HCT116 (cell line): ENCODE measurements around the gene FADD. TPM values are rescaled to one million over a fixed set of nuclear protein-coding genes. Genes with fewer than 3 reads are reported as not detected.
A peak's percentile ranks its signal among the peaks of the same experiment; 100 is the strongest.
"Not testable (repeated sequence)": the region's sequence is repeated elsewhere in the genome, so short reads cannot be mapped to it uniquely, and the experiment has no call there.

Source experiments
- ATAC-seq: fragments of 200-7000 bp; cut with Tn5 transposase; 2 replicates; pipeline ENCODE4 v1.9.1; 2020; ENCODE audit warnings: mild to moderate bottlenecking, moderate library complexity
- BruUV-seq: library from RNA; stranded (reverse); fragments of 400-500 nt; replicated peaks from 2 replicates; lab custom pipeline; 2021; lab: Mats Ljungman, UMichigan
- CTCF ChIA-PET: fragments of 300-600 bp; sonication (Branson Sonifier 250); formaldehyde crosslinking; loops from one replicate; lab custom pipeline; 2021; ENCODE audit warnings: antibody characterized with exemption; lab: Charles Lee
- POLR2A ChIA-PET: fragments of 300-600, 350-600 bp; sonication (Branson Sonifier 250); formaldehyde crosslinking; loops from one replicate; lab custom pipeline; 2021; ENCODE audit warnings: antibody characterized with exemption; lab: Charles Lee
- RAD21 ChIA-PET, 2 experiments: fragments of 300-600 bp; sonication (Branson Sonifier 250); formaldehyde crosslinking; loops; one replicate each; lab custom pipeline; 2023; ENCODE audit warnings: low total read pairs in 2 of 2; ENCODE audit not compliant: uncharacterized antibody in 2 of 2, unreplicated experiment in 2 of 2, low non-redundant PET in 1 of 2; lab: Charles Lee
- DNase-seq: peaks from one replicate; pipeline ENCODE4 v3.0.0-alpha.2; 2010; ENCODE audit warnings: low read depth, low spot score
- H2AFZ ChIP-seq: fragments of 200-600 bp; shearing (Covaris generic), sonication (generic); 2 replicates; pipeline ENCODE4 v1.6.1; 2017; ENCODE audit warnings: low read depth, mixed run types, mixed read lengths, antibody characterized with exemption, low read length; ENCODE audit not compliant: poor library complexity, severe bottlenecking
- H3K27ac ChIP-seq: 2 replicates; pipeline ENCODE4 v1.5.1; 2012; ENCODE audit warnings: low read depth, low read length
- H3K27me3 ChIP-seq: fragments of 200-600 bp; sonication (generic); 2 replicates; pipeline ENCODE4 v1.6.1; 2016; ENCODE audit warnings: mixed run types, low read length, mixed read lengths; ENCODE audit not compliant: insufficient read depth
- H3K36me3 ChIP-seq, 2 experiments: fragments of 200-500 bp in 1 of 2; fragments of 200-600 bp in 1 of 2; sonication (Bioruptor generic) in 1 of 2; sonication (generic) in 1 of 2; 2 replicates each; pipeline versions ENCODE4 v1.5.1 to v1.6.1; 2014 to 2016; ENCODE audit warnings: low read length in 2 of 2, inconsistent platforms in 1 of 2, mixed read lengths in 1 of 2, mixed run types in 1 of 2; ENCODE audit not compliant: insufficient read depth in 2 of 2, control insufficient read depth in 1 of 2
- H3K4me1 ChIP-seq, 2 experiments: fragments of 200-600 bp in 1 of 2; sonication (generic) in 1 of 2; 2 replicates each; pipeline versions ENCODE4 v1.5.1 to v1.6.1; 2012 to 2017; ENCODE audit warnings: low read length in 2 of 2, inconsistent platforms in 1 of 2, mild to moderate bottlenecking in 1 of 2, mixed read lengths in 1 of 2, mixed run types in 1 of 2, moderate library complexity in 1 of 2; ENCODE audit not compliant: insufficient read depth in 2 of 2, control insufficient read depth in 1 of 2
- H3K4me2 ChIP-seq: fragments of 200-600 bp; sonication (generic); 2 replicates; pipeline ENCODE4 v1.6.1; 2017; ENCODE audit warnings: mixed run types, low read length, mixed read lengths
- H3K4me3 ChIP-seq, 2 experiments: fragments of 200-600 bp in 1 of 2; sonication (generic) in 1 of 2; replicated peaks in 1 of 2; 2 replicates each; pipeline ENCODE4 v1.5.1; 2011 to 2016; ENCODE audit warnings: low read length in 2 of 2, control low read depth in 1 of 2, low read depth in 1 of 2, mild to moderate bottlenecking in 1 of 2, mixed read lengths in 1 of 2, mixed run types in 1 of 2
- H3K79me2 ChIP-seq: fragments of 200-600 bp; sonication (generic); 2 replicates; pipeline ENCODE4 v1.6.1; 2017; ENCODE audit warnings: mild to moderate bottlenecking, mixed run types, low read length, moderate library complexity, mixed read lengths; ENCODE audit not compliant: insufficient read depth
- H3K9ac ChIP-seq: fragments of 200-600 bp; sonication (generic); 2 replicates; pipeline ENCODE4 v1.6.1; 2016; ENCODE audit warnings: low read length, mixed read lengths
- H3K9me2 ChIP-seq: fragments of 200-600 bp; sonication (generic), shearing (Covaris generic); 2 replicates; pipeline ENCODE4 v1.6.1; 2017; ENCODE audit warnings: mixed run types, mild to moderate bottlenecking, moderate library complexity; ENCODE audit not compliant: insufficient read depth
- H3K9me3 ChIP-seq, 2 experiments: fragments of 200-500 bp in 1 of 2; fragments of 200-600 bp in 1 of 2; sonication (Bioruptor generic) in 1 of 2; sonication (generic) in 1 of 2; 2 replicates each; pipeline ENCODE4 v1.6.1; 2014 to 2017; ENCODE audit warnings: low read length in 2 of 2, mixed read lengths in 2 of 2, inconsistent platforms in 1 of 2, low read depth in 1 of 2, mild to moderate bottlenecking in 1 of 2, mixed run types in 1 of 2, moderate library complexity in 1 of 2; ENCODE audit not compliant: control insufficient read depth in 1 of 2, insufficient read depth in 1 of 2
- H4K20me1 ChIP-seq: fragments of 200-600 bp; sonication (generic), shearing (Covaris generic); 2 replicates; pipeline ENCODE4 v1.6.1; 2017; ENCODE audit warnings: mixed run types, mild to moderate bottlenecking, moderate library complexity; ENCODE audit not compliant: insufficient read depth
- EZH2phosphoT487 ChIP-seq: fragments of 200-600 bp; IDR thresholded peaks from 2 replicates; pipeline ENCODE4 v1.6.1; 2018; ENCODE audit warnings: antibody characterized with exemption, borderline replicate concordance
- POLR2A ChIP-seq: IDR thresholded peaks from 2 replicates; pipeline ENCODE4 v1.7.0; 2011; ENCODE audit warnings: borderline replicate concordance; ENCODE audit not compliant: insufficient read depth, insufficient read length; ENCODE audit errors: extremely low read depth
- SP1 ChIP-seq: IDR thresholded peaks from 2 replicates; pipeline ENCODE4 v1.6.1; 2012; ENCODE audit warnings: low read depth
- SRF ChIP-seq: IDR thresholded peaks from 2 replicates; pipeline ENCODE4 v1.6.1; 2012; ENCODE audit warnings: low read depth
- TCF7L2 ChIP-seq: IDR thresholded peaks from 2 replicates; pipeline ENCODE4 v1.7.0; 2011; ENCODE audit warnings: borderline replicate concordance, inconsistent platforms; ENCODE audit not compliant: insufficient read depth, insufficient read length; ENCODE audit errors: extremely low read depth
- YY1 ChIP-seq: IDR thresholded peaks from 2 replicates; pipeline ENCODE4 v1.6.1; 2011; ENCODE audit warnings: low read length, low read depth, moderate library complexity, mild to moderate bottlenecking; ENCODE audit not compliant: insufficient replicate concordance; ENCODE audit errors: extremely low read depth
- ZFX ChIP-seq: fragments of 450-650 bp; IDR thresholded peaks from 2 replicates; pipeline ENCODE4 v1.6.1; 2017
- intact Hi-C: fragments of 100-400 bp; cut with micrococcal nuclease; formaldehyde crosslinking; loops from 2 replicates; pipeline ENCODE4 v1.10.0; 2022
- total RNA-seq: library from RNA; stranded (reverse); gene quantifications from one replicate; pipeline ENCODE4 v1.2.1, GENCODE V29; 2021; ENCODE audit not compliant: unreplicated experiment

FADD gene
- total RNA-seq, 1 experiment from 2014 or later = 26.7 TPM

DNA sequence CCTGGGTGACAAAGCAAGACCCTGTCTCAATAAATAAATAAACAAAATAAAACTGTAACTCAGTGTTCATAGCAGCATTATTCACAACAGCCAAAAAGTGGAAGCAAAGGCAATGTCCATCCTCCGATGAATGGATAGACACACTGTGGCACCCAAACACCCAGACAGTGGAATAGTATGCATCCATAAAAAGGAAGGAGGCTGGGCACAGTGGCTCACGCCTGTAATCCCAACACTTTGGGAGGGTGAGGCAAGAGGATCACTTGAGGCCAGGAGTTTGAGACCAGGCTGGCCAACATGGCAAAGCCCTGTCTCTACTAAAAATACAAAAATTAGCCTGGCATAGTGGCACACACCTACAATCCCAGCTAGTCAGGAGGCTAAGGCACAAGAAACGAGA lies 2.0 kb upstream of the FADD start:
- H3K79me2 ChIP-seq = peaks cover 30% of the 10 kb centered on the region
- H3K27me3 ChIP-seq, H2AFZ ChIP-seq, H3K4me2 ChIP-seq, POLR2A ChIA-PET, ATAC-seq, H4K20me1 ChIP-seq, BruUV-seq, H3K9ac ChIP-seq, RAD21 ChIA-PET, DNase-seq, H3K27ac ChIP-seq, H3K9me2 ChIP-seq, H3K4me3 ChIP-seq, H3K9me3 ChIP-seq: not testable (repeated sequence)
- CTCF ChIA-PET = interaction anchor here (1.3 kb wide), 1 partner anchor 290 kb away, joined by 3 read pairs; no protein-coding TSS in a partner anchor
- H3K36me3 ChIP-seq = peaks cover 2 to 14% of the 10 kb centered on the region in 2 experiments; a peak in 2 of 4 replicates
- peaks cover 7 to 31% of the 10 kb centered on the region in 2 experiments; a peak in 3 of 4 replicates for H3K4me1 ChIP-seq
- intact Hi-C loops = loop anchor here (5.0 kb wide), 1 partner anchor 71 kb away; the partner anchor contains the start of gene PPFIA1

GRCh38 chr11:70201882-70202861 lies 924 bp upstream of the FADD start:
- Histone ChIP-seq H3K27ac (peak overlapping the region; percentile 96; the same call in 1 of the 2 replicates), H3K79me2 (peaks cover 41% of the 10 kb centered on the region), H3K4me2 (peak overlapping the region; percentile 80), H3K4me3 (peak overlapping the region; percentile 94 to 96), H4K20me1 (no peaks in the 10 kb centered on the region; the same call in 1 of the 2 replicates), H3K9me2 (no peaks in the 10 kb centered on the region), H3K27me3 (no peaks in the 10 kb centered on the region), H3K9ac (peak overlapping the region; percentile 98), H3K4me1 (peaks cover 7 to 31% of the 10 kb centered on the region in 2 experiments; a peak in 3 of 4 replicates), H2AFZ (no peak overlapping the region), H3K36me3 (peaks cover 13 to 25% of the 10 kb centered on the region in 2 experiments; a peak in 2 of 4 replicates), H3K9me3 (no peaks in the 10 kb centered on the region)
- ATAC-seq = no peak
- TF ChIP-seq YY1 (no peak), POLR2A (no peak), TCF7L2 (no peak), SRF (no peak), SP1 (no peak), ZFX (no peak), EZH2phosphoT487 (no peak)
- ChIA-PET RAD21 (interaction anchor here in 1 of 2 experiments (1.2 kb wide), 1 partner anchor 287 kb away, joined by 4 read pairs; no protein-coding TSS in a partner anchor), POLR2A (no interaction called here), CTCF (interaction anchor here (1.0 to 1.4 kb wide), 2 partner anchors 10 to 287 kb away, joined by 3 to 4 read pairs; no protein-coding TSS in a partner anchor)
- intact Hi-C loops = loop anchor here (5.0 kb wide), 1 partner anchor 70 kb away; the partner anchor contains the start of gene PPFIA1
- BruUV-seq = no TSS peak
- DNase-seq = no peak
